ENCODE measurements around the gene DPYD. TPM values are rescaled to one million over a fixed set of nuclear protein-coding genes. Genes with fewer than 3 reads are reported as not detected.

Gene DPYD
- total RNA-seq, 1 donor from 2014 or later, result 30.5 TPM

DNA sequence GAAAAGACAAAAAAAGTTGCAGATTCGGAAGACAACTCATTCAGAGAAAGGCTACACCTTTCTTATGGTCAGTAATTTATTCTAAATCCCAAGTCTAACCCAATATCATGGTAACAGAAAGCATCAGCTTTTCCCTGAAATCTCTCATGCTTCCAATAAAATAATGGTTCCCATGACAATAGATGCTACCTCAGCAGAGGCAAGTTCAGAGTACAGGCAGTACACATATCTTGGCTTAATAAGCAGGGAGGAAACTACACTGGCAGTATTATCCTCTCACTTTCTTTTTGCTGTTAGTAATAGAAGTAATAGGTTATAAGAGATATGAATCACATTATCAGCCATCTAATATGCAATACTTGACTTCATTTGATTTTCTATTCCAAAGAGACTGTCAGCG is 137.1 kb downstream of the DPYD start:
- no peak for DNase-seq

- DNase-seq, result no peak
Observed at GRCh38 chr1:97781762-97782337, 139.0 kb downstream of the DPYD start.

- DNase-seq, result no peak
Observed at GRCh38 chr1:97780884-97781283, 139.9 kb downstream of the DPYD start.

DNA sequence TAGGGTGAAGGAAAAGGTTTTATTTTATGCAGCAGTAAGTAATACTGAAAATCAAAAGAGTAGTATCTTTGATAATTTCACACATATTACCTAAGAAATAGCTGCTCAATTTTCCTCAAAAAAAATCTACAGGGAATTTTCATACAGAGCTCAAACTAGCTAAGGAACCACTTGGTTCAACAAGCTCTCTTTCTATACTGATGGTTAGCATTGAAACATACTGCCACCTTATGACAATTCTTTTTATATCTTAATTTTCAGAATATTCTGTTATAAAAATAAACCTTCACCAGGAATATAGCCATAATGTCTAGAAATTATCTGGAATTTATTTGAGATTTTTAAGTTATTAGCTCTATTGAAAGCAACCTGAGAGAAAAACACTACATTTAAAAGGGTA is 142.1 kb downstream of the DPYD start:
- DNase-seq, result no peak

- no peak for DNase-seq
Observed at GRCh38 chr1:97770376-97770775, 150.5 kb downstream of the DPYD start.

GRCh38 chr1:97767381-97767780 is 153.5 kb downstream of the DPYD start:
- no peak for DNase-seq

GRCh38 chr1:97764991-97765390 is 155.8 kb downstream of the DPYD start:
- no peak for DNase-seq

- no peak for DNase-seq
Observed at GRCh38 chr1:97761637-97762036, 159.2 kb downstream of the DPYD start.

- DNase-seq, result no peak
Observed at GRCh38 chr1:97759078-97759477, 161.8 kb downstream of the DPYD start.

GRCh38 chr1:97758541-97759057 is 162.2 kb downstream of the DPYD start:
- DNase-seq, result peak; percentile 4

- no peak for DNase-seq
Observed at GRCh38 chr1:97745912-97746311, 174.9 kb downstream of the DPYD start.

GRCh38 chr1:97744977-97745376 is 175.9 kb downstream of the DPYD start:
- no peak for DNase-seq

GRCh38 chr1:97743129-97743528 is 177.7 kb downstream of the DPYD start:
- DNase-seq, result no peak

- no peak for DNase-seq
Observed at GRCh38 chr1:97740891-97741290, 179.9 kb downstream of the DPYD start.

DNA sequence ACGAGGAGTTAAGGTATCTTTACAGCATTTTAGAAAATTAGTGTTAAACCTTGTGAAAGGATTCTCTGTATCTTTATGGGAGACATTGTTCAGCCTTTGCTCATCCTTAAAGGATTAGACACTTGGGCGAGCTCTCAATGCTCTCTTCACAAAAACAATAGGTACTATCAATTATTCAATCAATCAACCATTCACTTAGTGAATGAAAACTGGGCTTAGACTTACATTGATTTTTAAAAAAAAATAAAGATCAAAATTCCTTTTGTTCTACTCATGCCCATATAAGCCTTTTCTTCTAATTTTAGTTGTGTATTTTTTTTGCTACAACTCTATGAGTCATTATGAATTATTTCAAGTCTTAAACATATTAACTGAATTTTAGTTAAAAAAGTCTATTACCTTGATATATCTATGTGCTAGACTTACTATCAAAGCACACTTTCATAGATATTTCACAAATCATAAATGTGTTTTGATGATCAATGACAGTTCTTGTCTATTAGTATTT is 181.2 kb downstream of the DPYD start:
- DNase-seq, result no peak

GRCh38 chr1:97738270-97738669 is 182.6 kb downstream of the DPYD start:
- DNase-seq, result no peak

- no peak for DNase-seq
Observed at GRCh38 chr1:97730271-97730670, 190.6 kb downstream of the DPYD start.

DNA sequence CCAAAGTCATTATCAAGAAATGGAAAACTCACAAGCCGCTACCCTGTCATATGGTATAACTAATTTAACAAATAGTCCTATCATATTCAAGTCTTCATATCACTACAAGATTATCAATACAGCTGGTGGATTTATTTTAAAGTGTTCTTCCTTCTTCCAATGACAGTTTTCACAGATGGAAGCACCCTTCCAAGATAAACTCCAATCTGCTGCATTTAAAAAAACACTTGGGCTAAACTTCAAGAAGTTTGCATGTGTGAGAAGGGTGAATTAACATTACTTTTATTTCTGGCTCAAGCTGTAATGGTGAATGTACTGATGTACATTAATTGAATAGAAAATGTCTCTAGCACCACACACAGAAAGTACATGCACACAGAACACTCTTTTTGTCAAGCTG is 192.4 kb downstream of the DPYD start:
- no peak for DNase-seq

- no peak for DNase-seq
Observed at GRCh38 chr1:97727029-97727428, 193.8 kb downstream of the DPYD start.

- no peak for DNase-seq
Observed at GRCh38 chr1:97726386-97726785, 194.4 kb downstream of the DPYD start.

- no peak for DNase-seq
Observed at GRCh38 chr1:97721221-97721620, 199.6 kb downstream of the DPYD start.

- no peak for DNase-seq
Observed at GRCh38 chr1:97712980-97713379, 207.9 kb downstream of the DPYD start.

- DNase-seq, result no peak
Observed at GRCh38 chr1:97711858-97712257, 209.0 kb downstream of the DPYD start.

- DNase-seq, result no peak
Observed at GRCh38 chr1:97693601-97694000, 227.2 kb downstream of the DPYD start.

DNA sequence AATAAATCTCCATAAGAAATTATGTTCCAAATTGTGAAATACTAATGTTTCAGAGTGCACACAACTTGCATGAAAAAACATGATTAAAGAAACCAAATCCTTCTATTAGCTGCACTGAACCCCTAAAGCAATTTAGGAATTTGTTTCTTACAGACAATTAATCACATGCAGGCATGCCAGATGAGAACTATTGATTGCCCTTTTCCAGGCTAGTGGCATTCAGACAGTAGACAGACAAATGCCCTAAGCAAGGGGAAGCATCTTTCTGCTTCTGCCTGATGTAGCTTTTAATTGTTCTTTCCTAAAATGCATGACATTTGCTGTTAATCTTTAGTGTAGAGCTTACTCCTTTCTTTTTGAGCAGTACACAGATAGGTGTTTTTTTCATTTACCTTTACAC is 229.5 kb downstream of the DPYD start:
- DNase-seq, result no peak
